ENCODE data around the gene NFKBIE. TPM values are rescaled to one million over a fixed set of nuclear protein-coding genes. Genes with fewer than 3 reads are reported as not detected.

The NFKBIE gene
- total RNA-seq, 1 experiment from 2014 or later: 9.7 TPM

GRCh38 chr6:44312901-44313788, 47.8 kb upstream of the NFKBIE start, which contains the start of gene AARS2:
Gene AARS2, minus strand, starts transcription at chr6:44313347. Its CDS starts 24 bp downstream, at chr6:44313323.
- peak within 1 kb of the TSS; percentile 94 to 97 (median 96) for H3K27ac Mint-ChIP-seq
- H2BK5ac ChIP-seq (ENCODE audit: insufficient read length, low read length): no peak within 1 kb of the TSS
- no peak within 1 kb of the TSS for H2BK15ac ChIP-seq (ENCODE audit: low read depth, low read length)
- H3K56ac ChIP-seq (ENCODE audit: insufficient read length, low read depth, low read length): no peak within 1 kb of the TSS
- TF ChIP-seq CTCF (conservative IDR thresholded peaks at IDR 0.05): peak; percentile 99
- H3K9me3 Mint-ChIP-seq: no peaks in the 10 kb centered on the region
- H3K79me1 ChIP-seq (ENCODE audit: insufficient read depth, low read depth, low read length, poor library complexity, severe bottlenecking): peaks cover 5% of the 10 kb centered on the region
- peak within 1 kb of the TSS; percentile 57 for H3K9ac ChIP-seq (ENCODE audit: extremely low read depth, insufficient read length, low read length)
- H4K91ac ChIP-seq (ENCODE audit: insufficient read length, low read depth, low read length): no peak within 1 kb of the TSS
- H3K18ac ChIP-seq (ENCODE audit: insufficient read length, low read depth, low read length): peak within 1 kb of the TSS; percentile 90
- no peak within 1 kb of the TSS for H3K23ac ChIP-seq (ENCODE audit: insufficient read length, low read depth, low read length)
- H3K9me3 ChIP-seq (ENCODE audit: control insufficient read depth, low read depth, low read length): no peaks in the 10 kb centered on the region
- H3K4me3 Mint-ChIP-seq: peak within 1 kb of the TSS; percentile 92 to 95
- no peak within 1 kb of the TSS for H2BK120ac ChIP-seq (ENCODE audit: low read depth, low read length, poor library complexity, severe bottlenecking)
- H4K20me1 ChIP-seq (ENCODE audit: control insufficient read depth, insufficient read depth, insufficient read length): no peaks in the 10 kb centered on the region
- H3K4me2 ChIP-seq (ENCODE audit: insufficient read depth, insufficient read length, low read length): peak within 1 kb of the TSS; percentile 85
- H4K8ac ChIP-seq (replicated peaks; ENCODE audit: insufficient read length, low read depth, low read length): no peak within 1 kb of the TSS
- peaks cover 6% of the 10 kb centered on the region; the same call in 1 of the 2 replicates for H3K79me2 ChIP-seq (ENCODE audit: insufficient read depth, low read length)
- peaks cover 20 to 39% (median 37%) of the 10 kb centered on the region in 3 experiments for H3K36me3 Mint-ChIP-seq (ENCODE audit: insufficient read depth in 1 of 3, low read depth in 3 of 3)
- WGBS (ENCODE audit: extremely low coverage, insufficient read length, low lambda C conversion rate): no CpG with 5 or more reads among the region's 52 CpGs
- H2AK5ac ChIP-seq (ENCODE audit: insufficient read length, low read length): no peak within 1 kb of the TSS
- no peaks in the 10 kb centered on the region; the same call in none of the 2 replicates for H3K27me3 Mint-ChIP-seq (ENCODE audit: low read depth)
- H3K27ac ChIP-seq (ENCODE audit: insufficient read length, low read depth, low read length): peak within 1 kb of the TSS; percentile 62
- H2BK12ac ChIP-seq (ENCODE audit: insufficient read length, low read depth, low read length): no peak within 1 kb of the TSS
- DNase-seq: peak; percentile 90
- H3K27me3 ChIP-seq (ENCODE audit: insufficient read depth, low read length): peaks cover 2% of the 10 kb centered on the region; the same call in 1 of the 2 replicates
- H3K23me2 ChIP-seq (ENCODE audit: insufficient read length, low read depth, low read length, poor library complexity, severe bottlenecking): peaks cover 4% of the 10 kb centered on the region
- no peaks in the 10 kb centered on the region for H3K4me1 ChIP-seq (ENCODE audit: insufficient read depth, low read length)
- peak within 1 kb of the TSS; percentile 96 for H3K14ac ChIP-seq (ENCODE audit: insufficient read depth, low read length)
- peaks cover 17 to 25% of the 10 kb centered on the region in 2 experiments for H3K4me1 Mint-ChIP-seq
- H3K4ac ChIP-seq (ENCODE audit: low read depth, low read length): no peak within 1 kb of the TSS
- no peak within 1 kb of the TSS for H4K5ac ChIP-seq (ENCODE audit: insufficient read length, low read depth, low read length)
- H3T11ph ChIP-seq (ENCODE audit: low read length): no peak within 1 kb of the TSS
- H2AFZ ChIP-seq (ENCODE audit: low read length): no peak within 1 kb of the TSS
- no peak within 1 kb of the TSS for H2BK20ac ChIP-seq (ENCODE audit: low read depth, low read length, poor library complexity, severe bottlenecking)

All from H9 (cell line).